Neural crest cell (in vitro differentiated cells): ENCODE results near the gene MANF. TPM values are rescaled to one million over a fixed set of nuclear protein-coding genes. Genes with fewer than 3 reads are reported as not detected.

Experiments
- DNase-seq: peaks from one replicate; pipeline ENCODE4 v3.0.0; 2021; ENCODE audit warnings: low read depth, mixed read lengths, low spot score
- H3K27ac Mint-ChIP-seq: one replicate; pipeline ENCODE4 v1.8.0; 2021; ENCODE audit warnings: mild to moderate bottlenecking, mixed read lengths; ENCODE audit not compliant: unreplicated experiment
- H3K27me3 Mint-ChIP-seq: 2 replicates; pipeline ENCODE4 v1.8.0; 2021; ENCODE audit warnings: low read depth, mild to moderate bottlenecking, mixed read lengths
- H3K36me3 Mint-ChIP-seq: 2 replicates; pipeline ENCODE4 v1.8.0; 2021; ENCODE audit warnings: low read depth, mild to moderate bottlenecking, mixed read lengths
- H3K4me1 Mint-ChIP-seq: 2 replicates; pipeline ENCODE4 v1.8.0; 2021; ENCODE audit warnings: mixed read lengths
- H3K4me3 Mint-ChIP-seq: one replicate; pipeline ENCODE4 v1.8.0; 2021; ENCODE audit warnings: mild to moderate bottlenecking, mixed read lengths
- H3K9me3 Mint-ChIP-seq: 2 replicates; pipeline ENCODE4 v1.8.0; 2021; ENCODE audit warnings: mixed read lengths
- total RNA-seq: library from RNA; stranded (reverse); gene quantifications from 2 replicates; pipeline ENCODE4 v1.2.1, GENCODE V29; 2021
- TF ChIP-seq, protein P1 (sequence below): fragments of 200-600 bp; sonication (generic); conservative IDR thresholded peaks from 2 replicates; pipeline ENCODE4 v1.5.0; 2021; ENCODE audit warnings: antibody characterized with exemption, mild to moderate bottlenecking

MANF gene
- total RNA-seq, 1 donor from 2014 or later = 114 TPM

DNA sequence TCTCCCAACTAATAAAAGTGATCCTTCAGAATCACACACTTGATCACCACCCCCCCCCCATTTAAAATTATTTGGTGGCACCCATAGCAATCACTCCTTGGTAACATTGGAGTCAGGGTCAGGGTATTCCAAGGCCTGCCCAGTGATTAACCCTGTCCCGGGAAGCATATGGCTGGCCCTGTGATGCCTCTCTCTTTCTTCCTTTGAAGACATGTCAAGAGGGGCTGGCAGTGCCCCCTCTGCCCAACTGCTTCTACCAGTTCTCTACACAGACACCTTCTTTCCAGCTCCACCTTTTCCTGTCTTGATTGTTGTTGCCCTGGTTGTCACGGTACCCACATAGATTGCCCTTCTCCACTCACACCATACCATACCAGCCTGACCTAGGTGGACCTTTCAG, 30.9 kb upstream of the MANF start:
- Mint-ChIP-seq H3K27me3 (no peaks in the 10 kb centered on the region), H3K9me3 (peaks cover 5% of the 10 kb centered on the region), H3K4me3 (no peak overlapping the region), H3K27ac (no peak overlapping the region), H3K4me1 (no peaks in the 10 kb centered on the region), H3K36me3 (no peaks in the 10 kb centered on the region)
- TF ChIP-seq, protein P1, sequence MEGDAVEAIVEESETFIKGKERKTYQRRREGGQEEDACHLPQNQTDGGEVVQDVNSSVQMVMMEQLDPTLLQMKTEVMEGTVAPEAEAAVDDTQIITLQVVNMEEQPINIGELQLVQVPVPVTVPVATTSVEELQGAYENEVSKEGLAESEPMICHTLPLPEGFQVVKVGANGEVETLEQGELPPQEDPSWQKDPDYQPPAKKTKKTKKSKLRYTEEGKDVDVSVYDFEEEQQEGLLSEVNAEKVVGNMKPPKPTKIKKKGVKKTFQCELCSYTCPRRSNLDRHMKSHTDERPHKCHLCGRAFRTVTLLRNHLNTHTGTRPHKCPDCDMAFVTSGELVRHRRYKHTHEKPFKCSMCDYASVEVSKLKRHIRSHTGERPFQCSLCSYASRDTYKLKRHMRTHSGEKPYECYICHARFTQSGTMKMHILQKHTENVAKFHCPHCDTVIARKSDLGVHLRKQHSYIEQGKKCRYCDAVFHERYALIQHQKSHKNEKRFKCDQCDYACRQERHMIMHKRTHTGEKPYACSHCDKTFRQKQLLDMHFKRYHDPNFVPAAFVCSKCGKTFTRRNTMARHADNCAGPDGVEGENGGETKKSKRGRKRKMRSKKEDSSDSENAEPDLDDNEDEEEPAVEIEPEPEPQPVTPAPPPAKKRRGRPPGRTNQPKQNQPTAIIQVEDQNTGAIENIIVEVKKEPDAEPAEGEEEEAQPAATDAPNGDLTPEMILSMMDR = no peak
- no peak for DNase-seq

GRCh38 chr3:51354731-51355615, 30.1 kb upstream of the MANF start:
- Mint-ChIP-seq H3K27me3 (no peaks in the 10 kb centered on the region), H3K27ac (no peak overlapping the region), H3K9me3 (no peaks in the 10 kb centered on the region), H3K4me1 (no peaks in the 10 kb centered on the region), H3K36me3 (no peaks in the 10 kb centered on the region), H3K4me3 (no peak overlapping the region)
- no peak for DNase-seq
- TF ChIP-seq, protein P1 = no peak

DNA sequence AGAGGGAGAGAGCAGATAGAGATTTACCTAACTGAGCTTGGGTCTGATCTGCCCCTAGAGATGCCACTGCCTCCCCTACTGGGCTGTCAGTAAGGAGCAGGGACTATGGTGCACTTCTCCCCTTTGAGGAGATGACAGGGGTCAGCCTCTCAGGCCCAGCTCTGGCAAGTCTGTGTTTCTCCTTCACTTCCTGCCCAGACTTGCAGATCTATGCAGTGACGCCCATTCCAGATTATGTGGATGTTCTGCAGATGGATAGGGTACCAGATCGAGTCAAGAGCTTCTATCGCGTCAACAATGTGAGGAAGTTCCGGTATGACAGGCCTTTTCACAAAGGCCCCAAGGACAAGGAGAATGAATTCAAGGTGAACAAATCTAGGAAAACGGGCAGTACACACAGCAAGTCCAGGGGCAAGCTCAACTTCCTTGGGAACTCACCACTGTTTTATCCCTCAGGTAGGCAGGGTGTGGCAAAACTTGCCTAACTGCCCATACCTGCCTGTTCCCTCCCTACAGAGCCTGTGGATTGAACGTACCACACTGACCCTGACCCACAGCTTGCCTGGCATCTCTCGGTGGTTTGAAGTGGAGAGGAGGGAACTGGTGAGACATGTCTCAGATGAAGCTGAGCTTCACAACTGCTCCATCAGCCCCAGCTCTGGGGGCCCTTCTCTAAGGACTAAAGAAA, 29.1 kb upstream of the MANF start:
- Mint-ChIP-seq H3K9me3 (no peaks in the 10 kb centered on the region), H3K27ac (peak overlapping the region; percentile 70), H3K4me1 (no peaks in the 10 kb centered on the region), H3K27me3 (no peaks in the 10 kb centered on the region), H3K36me3 (no peaks in the 10 kb centered on the region), H3K4me3 (no peak overlapping the region)
- DNase-seq = no peak
- TF ChIP-seq, protein P1 = no peak

- TF ChIP-seq, protein P1 = no peak
- Mint-ChIP-seq H3K9me3 (no peaks in the 10 kb centered on the region), H3K36me3 (peaks cover 2% of the 10 kb centered on the region), H3K27ac (no peak overlapping the region), H3K27me3 (no peaks in the 10 kb centered on the region), H3K4me3 (no peak overlapping the region), H3K4me1 (no peaks in the 10 kb centered on the region)
- no peak for DNase-seq
Measured at GRCh38 chr3:51357856-51358255, 27.2 kb upstream of the MANF start.

- no peak for DNase-seq
- H3K27me3 Mint-ChIP-seq = no peaks in the 10 kb centered on the region
- H3K36me3 Mint-ChIP-seq = peaks cover 7% of the 10 kb centered on the region
- H3K9me3 Mint-ChIP-seq = no peaks in the 10 kb centered on the region
- H3K4me3 Mint-ChIP-seq = no peak overlapping the region
- no peak overlapping the region for H3K27ac Mint-ChIP-seq
- TF ChIP-seq, protein P1 = no peak
- no peaks in the 10 kb centered on the region for H3K4me1 Mint-ChIP-seq
Measured at GRCh38 chr3:51358981-51359380, 26.1 kb upstream of the MANF start.
